ENCODE results near the gene GYPC.
"Not testable (repeated sequence)": the region's sequence is repeated elsewhere in the genome, so short reads cannot be mapped to it uniquely, and the experiment has no call there.

GYPC gene

DNA sequence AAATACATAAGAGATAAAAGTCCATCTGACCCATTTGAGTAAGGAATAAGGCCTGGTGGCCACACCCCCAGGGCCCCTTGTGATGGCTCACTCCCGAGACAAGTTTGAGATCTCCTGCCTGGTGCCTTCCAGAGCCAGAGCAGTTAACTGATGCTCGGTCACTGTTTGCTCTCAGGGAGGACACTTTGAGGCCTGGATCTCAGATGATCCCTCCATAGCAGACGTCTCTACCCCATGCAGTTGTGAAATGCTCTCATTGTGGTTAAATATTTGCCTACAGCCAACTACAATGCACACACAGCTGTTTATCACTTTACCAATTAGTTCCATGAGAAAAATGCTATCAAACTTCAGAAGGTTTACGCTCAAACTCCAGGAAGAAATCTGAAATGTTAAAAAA is 12.3 kb downstream of the GYPC start:
- no peak for DNase-seq (ENCODE audit: low read depth in 4 of 4, low spot score in 1 of 4)

DNA sequence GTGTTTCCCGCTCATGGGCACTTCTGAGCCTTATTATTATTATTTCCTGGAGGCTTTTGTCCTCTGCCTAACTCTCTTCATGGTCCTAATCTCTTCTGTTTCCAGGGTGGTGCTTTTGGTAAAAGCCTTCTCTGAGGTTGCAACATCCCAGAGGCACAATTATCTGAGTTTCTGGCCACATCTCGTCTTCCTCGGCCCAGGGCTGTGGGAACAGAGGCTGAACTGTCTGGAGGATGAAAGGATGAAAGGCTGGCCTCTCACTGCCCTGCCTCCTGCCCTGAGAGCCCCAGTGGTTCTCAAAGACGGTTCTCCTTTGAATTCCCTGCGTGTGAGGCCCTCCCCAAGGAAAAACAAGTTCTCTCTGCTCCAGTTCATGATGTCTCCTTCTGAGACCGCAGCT is 13.8 kb downstream of the GYPC start:
- DNase-seq (ENCODE audit: low read depth in 4 of 4, low spot score in 1 of 4): no peak

- DNase-seq (ENCODE audit: low read depth in 4 of 4, low spot score in 1 of 4): no peak
Measured at GRCh38 chr2:126671488-126671887, 15.5 kb downstream of the GYPC start.

- DNase-seq (ENCODE audit: low read depth in 4 of 4, low spot score in 1 of 4): no peak
Measured at GRCh38 chr2:126672980-126673605, 17.1 kb downstream of the GYPC start.

DNA sequence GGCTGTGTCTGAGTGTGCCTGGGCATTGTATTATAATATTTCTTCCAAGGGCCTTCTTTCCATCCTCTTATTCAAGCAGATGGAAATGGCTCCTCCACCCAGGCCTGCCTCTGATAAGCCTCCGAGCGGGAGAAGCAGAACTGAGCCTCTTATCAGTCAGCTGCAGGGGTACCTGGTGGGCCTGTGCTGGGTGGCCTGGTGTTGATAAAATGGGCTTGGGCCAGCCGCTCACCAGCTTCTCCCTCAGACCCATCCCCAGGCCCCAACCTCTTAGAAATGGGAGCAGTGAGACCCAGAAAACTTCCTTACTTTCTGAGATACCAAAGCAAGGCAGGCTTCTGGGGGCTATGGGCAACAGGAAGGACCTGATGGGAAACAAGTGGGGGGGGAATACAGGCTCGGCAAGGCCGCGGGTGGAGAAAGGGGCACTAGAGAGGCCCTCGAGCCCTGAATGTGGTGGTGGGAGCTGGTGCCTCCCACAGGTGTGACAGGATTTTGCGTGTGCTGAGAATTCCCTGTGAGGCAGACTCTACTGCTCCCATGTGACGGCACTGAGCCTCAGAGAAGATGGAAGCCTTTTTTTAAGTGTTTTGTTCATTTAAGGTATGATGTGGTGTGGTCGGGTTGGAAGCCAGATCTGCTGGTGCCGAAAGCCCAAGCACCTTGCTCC is 18.3 kb downstream of the GYPC start:
- DNase-seq (ENCODE audit: low read depth in 4 of 4, low spot score in 1 of 4): no peak

DNA sequence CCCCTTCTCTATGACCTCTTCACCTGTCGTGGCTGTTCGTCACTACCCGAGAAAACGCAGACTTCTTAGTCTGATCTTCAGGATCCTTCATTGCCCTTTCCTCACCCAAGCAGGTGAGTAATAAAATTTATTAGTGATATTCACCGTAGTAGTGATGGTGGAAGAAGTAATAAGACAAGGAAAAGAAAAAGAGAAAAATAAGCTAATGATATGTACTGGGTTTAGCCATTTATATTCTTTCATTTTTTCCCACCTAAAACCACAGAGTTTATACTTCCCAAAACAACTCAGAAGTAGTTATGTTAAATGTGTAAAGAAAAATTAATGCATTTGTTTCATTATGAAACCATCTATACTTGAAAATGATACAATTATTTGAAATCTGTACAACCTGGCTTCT is 19.7 kb downstream of the GYPC start:
- no peak for DNase-seq (ENCODE audit: low read depth in 4 of 4, low spot score in 1 of 4)

GRCh38 chr2:126676221-126677175 is 20.5 kb downstream of the GYPC start:
- DNase-seq (ENCODE audit: low read depth in 4 of 4, low spot score in 1 of 4): no peak

DNA sequence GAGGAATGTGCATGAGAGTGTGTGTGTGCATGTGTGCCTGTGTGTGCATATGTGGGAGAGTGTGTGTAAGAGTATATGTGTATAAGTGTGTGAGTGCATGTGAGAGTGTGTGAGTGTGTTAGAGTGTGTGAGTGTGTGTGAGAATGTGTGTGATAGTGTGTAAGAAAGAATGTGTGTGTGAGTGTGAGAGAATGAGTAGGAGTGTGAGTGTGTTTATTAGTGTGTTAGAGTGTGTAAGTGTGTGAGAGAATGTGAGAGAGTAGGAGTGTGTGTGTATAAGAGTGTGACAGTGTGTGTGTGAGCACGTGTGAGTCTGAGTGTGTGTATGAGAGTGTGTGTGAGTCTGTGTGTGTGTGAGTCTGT is 21.2 kb downstream of the GYPC start:
- DNase-seq (ENCODE audit: low read depth in 4 of 4, low spot score in 1 of 4): no peak

DNA sequence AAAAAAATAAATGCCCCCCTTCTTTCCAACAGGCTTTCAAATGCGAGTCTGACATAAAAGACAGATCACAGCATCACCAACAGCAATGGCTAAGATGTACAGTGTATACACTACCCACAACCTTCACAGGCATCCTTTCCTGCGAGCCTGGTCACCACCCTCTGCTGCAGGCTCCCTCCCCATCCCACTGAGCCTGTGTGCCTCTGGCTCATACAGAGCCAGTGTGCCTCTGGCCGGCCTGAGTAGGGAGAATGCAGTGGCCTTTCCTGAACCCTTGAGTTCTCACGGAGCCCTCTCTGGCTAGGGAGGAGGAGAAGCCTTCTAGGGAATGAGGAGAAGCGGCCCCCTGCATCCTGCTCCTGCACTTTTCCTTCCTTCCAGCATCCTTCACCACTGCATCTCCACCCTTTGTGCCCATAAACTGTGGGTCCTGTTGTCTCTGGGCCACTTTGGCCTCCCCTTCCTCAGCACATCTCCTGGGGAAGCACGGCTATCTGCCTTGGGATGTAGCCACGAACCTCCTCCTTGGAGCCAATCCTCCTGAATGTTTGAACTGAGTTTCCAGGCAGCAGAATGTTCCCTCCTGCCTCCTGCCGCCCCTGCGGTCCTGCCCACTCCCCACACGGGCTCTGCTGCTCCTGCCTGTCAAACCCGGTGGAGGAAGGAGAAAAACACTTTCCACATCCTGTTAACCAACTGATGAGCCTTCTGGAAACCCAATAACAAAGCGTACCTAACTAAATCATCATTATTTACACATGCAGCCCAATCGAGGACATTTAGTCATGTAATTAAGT is 22.5 kb downstream of the GYPC start:
- no peak for DNase-seq (ENCODE audit: low read depth in 4 of 4, low spot score in 1 of 4)

GRCh38 chr2:126679094-126679713 is 23.2 kb downstream of the GYPC start:
- no peak for DNase-seq (ENCODE audit: low read depth in 4 of 4, low spot score in 1 of 4)

- no peak for DNase-seq (ENCODE audit: low read depth in 4 of 4, low spot score in 1 of 4)
Measured at GRCh38 chr2:126681505-126681904, 25.5 kb downstream of the GYPC start.

GRCh38 chr2:126685629-126686028 is 29.7 kb downstream of the GYPC start:
- DNase-seq (ENCODE audit: low read depth in 4 of 4, low spot score in 1 of 4): no peak

- DNase-seq (ENCODE audit: low read depth in 4 of 4, low spot score in 1 of 4): no peak
Measured at GRCh38 chr2:126686286-126686685, 30.3 kb downstream of the GYPC start.

GRCh38 chr2:126686841-126687485 is 31.0 kb downstream of the GYPC start:
- DNase-seq (ENCODE audit: low read depth in 4 of 4, low spot score in 1 of 4): no peak

- no peak for DNase-seq (ENCODE audit: low read depth in 4 of 4, low spot score in 1 of 4)
Measured at GRCh38 chr2:126687503-126687902, 31.5 kb downstream of the GYPC start.

- not testable (repeated sequence) for DNase-seq (ENCODE audit: low read depth in 4 of 4, low spot score in 1 of 4)
Measured at GRCh38 chr2:126688594-126688993, 32.6 kb downstream of the GYPC start.

DNA sequence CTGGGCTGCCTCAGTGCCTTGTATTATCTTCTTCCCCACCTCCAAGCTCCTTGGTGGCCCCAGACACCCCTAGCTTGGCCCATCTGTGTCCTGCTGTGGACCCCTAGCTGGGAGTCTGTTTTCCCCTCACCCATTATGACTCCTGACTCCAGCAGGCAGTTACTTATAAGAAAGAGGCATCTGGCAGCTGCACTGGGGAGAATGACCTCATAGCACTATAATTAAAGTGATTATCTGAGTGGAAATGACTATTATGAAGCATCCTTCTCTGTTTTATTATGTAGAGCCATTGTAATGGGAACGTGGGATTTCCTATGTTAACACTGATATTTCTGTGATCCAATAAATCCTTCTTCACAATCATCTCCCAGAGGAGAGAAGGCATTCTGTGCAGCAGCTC is 36.3 kb downstream of the GYPC start:
- DNase-seq (ENCODE audit: low read depth in 4 of 4, low spot score in 1 of 4): not testable (repeated sequence)

- not testable (repeated sequence) for DNase-seq (ENCODE audit: low read depth in 4 of 4, low spot score in 1 of 4)
Measured at GRCh38 chr2:126692934-126693592, 37.1 kb downstream of the GYPC start.

DNA sequence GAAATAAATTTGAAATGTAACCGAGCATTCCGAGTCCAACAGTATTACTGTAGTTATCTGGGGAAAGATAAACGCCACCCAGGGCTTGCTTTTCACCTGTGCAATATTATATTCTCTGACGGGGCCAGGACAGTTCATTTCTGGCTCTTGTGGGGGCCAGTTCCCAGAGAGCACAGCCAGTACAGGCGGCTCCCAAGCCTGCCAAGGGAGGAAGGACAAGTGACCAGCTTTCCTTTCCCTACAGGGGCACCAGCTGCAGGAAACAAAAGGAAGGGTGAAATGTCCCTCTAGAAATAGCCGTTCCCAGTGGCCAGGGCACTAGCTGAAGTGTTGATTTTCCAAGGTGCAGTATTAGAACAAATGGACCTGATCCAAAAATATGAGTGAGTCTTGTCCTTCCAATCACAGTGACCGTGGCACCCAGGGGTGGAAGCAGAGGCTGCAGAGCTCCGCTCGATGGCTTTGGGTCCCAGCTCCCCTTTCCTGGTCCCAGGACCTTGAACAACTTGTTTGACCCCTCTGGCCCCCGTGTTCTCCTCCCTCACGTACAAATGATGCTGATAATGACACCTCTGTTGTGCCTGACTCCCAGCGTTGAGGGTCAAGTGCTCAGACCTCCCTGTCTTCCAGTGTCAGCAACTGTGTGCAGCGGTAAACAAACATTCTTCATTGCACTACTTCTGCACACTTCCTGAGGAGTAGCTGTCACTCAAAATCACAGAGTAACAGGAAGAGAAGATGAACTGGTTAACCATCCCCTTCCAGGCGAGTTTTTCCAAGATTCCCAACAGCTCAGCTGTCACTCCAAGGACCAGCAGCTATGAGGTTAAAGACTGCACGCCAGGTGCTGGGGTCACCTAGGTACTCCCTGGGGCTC is 40.9 kb downstream of the GYPC start:
- no peak for DNase-seq (ENCODE audit: low read depth in 4 of 4, low spot score in 1 of 4)

Measured in stimulated activated CD4-positive, alpha-beta T cell treated with anti-CD3 and anti-CD28 coated beads, Interleukin-1b, Interleukin-23, amount 100 ng/mL, for 24 hours (primary cell).